ENCODE data around the gene GDPD4.

The GDPD4 gene

DNA sequence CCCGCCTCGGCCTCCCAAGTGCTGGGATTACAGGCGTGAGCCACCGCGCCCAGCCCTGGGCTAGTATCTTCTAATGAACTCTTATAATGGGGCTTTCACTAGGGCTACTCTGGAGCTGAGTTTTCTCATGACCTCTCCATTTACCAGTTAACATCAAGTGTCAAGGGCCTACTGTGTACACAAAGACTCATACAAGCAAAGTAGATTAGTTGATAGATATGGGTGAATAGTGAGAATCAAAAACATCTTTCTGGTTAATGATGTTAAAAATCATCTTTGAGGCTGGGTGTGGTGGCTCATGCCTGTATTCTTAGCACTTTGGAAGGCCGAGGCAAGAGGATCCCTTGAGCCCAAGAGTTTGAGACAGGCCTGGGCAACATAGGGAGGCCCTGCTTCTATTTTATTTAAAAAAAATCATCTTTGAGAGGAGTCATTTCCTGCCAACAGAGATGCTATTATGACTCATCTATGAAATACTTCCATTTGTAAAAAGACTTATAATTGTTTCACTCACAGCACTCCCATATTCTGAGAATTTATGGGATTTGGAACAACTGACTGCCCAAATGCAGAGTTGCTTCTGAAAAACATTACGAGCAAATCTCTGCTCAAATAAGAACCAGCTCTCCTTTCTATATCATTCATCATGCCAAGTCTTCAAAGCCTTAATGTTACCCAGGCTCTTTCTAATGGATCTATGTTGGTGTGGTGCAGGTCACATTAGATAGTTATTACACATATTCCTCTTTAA lies 57.0 kb downstream of the GDPD4 start:
- DNase-seq (ENCODE audit: low read depth): no peak

DNA sequence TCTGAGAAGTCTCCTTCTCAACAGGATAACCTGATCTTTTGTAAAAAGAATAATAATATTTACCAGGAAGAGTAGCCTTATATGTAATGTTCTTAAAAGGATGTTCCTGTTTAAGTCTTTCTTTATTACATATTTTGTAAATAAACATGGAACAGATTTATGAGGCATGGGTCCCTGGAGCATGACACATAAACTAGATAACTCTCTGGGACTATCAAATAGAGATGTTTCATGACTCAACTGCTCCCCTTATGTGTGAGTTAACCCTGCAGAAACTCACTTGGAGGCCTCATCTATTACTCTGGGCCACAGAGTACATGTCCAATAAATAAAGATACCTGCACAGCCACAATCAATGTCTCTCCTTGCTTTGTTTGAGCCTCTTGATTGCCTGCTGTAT lies 64.6 kb downstream of the GDPD4 start:
- DNase-seq (ENCODE audit: low read depth): no peak

DNA sequence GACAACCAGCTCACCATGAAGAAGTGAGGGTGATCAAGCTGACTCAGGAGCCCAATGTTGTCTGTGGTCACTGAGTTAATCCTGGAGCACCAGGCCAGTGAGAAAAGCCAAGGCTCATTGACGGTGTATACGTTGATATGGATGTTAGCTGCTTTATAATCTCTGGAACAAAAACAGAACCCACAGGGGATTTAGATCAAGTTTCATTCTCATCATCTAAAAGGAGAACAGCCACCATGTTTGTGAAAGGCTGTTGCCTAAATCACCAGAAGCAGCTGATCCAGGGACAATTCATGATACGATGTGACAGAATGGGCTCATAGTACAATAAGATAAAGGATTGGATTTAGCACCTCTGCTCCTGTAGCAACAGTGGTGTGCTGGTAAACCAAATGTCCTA lies 68.5 kb downstream of the GDPD4 start:
- DNase-seq (ENCODE audit: low read depth): no peak

DNA sequence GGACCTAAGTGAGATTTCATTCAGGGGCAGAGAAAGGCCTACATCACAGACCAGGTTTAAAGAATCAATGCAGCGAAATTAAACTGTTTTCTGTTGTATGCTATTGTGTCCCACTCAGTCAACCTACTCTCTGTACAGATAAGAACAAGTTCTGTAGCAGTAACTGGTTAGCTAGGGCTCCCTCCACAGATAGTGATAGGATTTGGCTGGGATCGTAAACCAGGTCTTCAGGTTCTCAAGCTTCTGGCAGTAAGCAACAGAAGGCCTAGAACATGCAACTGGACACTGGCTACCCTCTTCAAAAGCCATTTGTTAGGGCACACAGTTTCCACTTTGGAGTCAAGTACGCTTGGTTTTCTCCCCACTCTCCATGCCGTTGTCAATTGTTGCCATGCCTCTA lies 69.2 kb downstream of the GDPD4 start:
- DNase-seq (ENCODE audit: low read depth): no peak

DNA sequence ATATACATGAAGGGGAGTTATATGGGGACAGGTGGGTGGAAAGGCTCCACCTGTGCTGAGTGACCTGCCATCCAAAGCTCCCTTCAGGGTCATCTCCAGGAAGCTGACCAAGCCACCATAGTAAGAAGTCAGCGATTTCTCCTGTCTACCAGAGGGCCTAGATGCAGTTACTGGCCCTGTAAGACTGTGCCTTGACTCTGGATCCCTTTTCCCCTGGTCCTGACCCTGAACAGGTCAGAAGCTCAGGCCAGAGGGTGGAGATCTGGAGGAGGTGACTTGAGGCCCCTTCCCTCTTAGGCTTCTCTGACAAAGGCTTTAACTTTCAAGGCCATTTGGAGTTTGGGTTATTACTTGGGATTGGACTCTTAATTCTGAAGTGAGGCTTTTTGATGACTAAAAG lies 69.7 kb downstream of the GDPD4 start:
- DNase-seq (ENCODE audit: low read depth): no peak

DNA sequence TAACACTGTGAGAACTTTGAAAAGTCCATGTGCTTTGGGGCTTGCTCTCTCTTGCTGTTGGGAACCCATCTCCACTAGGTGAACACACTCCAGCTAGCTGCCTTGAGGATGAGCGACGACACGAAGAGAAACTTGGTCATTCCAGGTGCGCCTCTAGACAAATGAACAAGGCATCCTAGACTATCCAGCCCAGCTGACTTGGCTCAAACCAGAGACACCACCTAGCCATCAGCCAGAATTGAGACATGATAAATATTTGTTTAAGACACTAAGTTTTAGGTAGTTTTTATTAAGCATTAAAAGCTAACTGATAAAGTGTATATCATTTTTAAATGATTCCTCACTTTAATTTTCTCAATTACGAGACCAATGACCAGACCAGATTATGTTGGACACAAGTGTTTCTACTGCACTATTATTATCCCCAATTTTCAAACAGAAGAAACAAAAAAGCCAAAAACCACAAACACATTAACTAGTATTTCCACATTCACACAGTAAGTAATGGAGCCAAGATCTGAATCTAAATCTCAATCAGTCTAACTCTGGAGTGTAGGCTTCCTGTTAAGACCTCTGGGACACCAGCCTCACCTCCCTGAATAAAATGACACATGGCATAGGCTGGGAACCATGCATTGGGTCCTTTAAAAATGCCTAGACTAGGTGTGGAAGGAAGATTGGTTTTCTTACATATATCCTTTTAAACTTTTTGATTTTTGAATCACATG lies 70.4 kb downstream of the GDPD4 start:
- no peak for DNase-seq (ENCODE audit: low read depth)

DNA sequence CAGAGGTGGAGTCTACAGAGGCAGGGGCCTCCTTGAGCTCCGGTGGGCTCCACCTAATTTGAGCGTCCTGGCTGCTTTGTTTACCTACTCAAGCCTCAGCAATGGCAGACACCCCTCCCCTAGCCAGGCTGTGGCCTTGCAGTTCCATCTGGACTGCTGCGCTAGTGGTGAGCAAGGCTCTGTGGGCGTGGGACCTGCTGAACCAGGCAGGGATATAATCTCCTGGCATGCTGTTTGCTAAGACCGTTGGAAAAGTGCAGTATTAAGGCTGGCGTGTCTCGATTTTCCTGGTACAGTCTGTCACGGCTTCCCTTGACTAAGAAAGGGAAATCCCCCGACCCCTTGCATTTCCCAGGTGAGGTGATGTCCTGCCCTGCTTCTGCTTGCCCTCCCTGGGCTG lies 77.7 kb downstream of the GDPD4 start:
- DNase-seq (ENCODE audit: low read depth): no peak

DNA sequence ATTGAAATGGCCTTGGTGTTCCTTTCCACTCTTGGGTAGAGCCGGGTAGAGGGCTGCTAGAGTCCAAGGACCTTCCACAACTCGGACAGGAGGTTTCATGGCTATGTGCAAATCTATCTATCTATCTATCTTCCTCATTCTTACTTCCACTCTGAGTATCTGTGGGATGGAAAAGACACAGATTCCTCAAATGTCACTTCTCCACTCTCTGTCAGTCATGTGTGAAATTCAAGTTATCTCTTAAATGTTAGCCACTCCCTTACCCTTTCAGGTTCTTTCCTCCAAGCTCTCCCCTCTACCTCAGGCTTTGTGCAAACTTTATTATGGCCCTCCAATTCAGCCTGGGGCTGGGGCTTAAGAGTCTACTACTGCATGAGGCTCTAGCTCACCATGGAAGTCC lies 84.3 kb downstream of the GDPD4 start:
- DNase-seq (ENCODE audit: low read depth): no peak

DNA sequence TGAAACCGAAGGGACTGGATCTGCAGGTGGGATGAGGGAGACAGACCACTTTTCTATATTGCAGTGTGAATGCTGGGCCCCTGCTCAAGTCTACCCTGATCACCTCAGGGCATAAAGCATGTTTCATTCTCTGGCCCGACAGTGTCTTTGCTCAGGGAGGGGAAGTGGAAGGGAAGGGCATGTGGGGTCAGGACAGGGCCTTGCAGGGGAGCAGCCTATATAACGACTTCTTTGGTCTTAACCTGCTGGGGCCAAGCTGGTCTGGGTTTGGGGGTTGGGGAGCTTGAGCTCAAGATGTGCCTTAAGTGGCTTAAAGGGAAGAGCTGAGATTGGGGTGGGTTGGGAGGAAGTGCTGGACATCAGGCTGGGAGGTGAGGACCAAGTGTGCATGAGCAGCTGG lies 86.4 kb downstream of the GDPD4 start:
- DNase-seq (ENCODE audit: low read depth): no peak

DNA sequence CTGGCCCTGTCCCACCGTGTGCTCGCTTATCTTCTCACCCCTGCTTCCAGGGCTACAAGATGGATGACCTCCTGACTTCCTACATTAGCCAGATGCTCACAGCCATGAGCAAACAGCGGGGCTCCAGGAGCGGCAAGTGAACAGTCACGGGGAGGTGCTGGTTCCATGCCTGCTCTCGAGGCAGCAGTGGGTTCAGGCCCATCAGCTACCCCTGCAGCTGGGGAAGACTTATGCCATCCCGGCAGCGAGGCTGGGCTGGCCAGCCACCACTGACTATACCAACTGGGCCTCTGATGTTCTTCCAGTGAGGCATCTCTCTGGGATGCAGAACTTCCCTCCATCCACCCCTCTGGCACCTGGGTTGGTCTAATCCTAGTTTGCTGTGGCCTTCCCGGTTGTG lies 86.9 kb downstream of the GDPD4 start:
- no peak for DNase-seq (ENCODE audit: low read depth)

DNA sequence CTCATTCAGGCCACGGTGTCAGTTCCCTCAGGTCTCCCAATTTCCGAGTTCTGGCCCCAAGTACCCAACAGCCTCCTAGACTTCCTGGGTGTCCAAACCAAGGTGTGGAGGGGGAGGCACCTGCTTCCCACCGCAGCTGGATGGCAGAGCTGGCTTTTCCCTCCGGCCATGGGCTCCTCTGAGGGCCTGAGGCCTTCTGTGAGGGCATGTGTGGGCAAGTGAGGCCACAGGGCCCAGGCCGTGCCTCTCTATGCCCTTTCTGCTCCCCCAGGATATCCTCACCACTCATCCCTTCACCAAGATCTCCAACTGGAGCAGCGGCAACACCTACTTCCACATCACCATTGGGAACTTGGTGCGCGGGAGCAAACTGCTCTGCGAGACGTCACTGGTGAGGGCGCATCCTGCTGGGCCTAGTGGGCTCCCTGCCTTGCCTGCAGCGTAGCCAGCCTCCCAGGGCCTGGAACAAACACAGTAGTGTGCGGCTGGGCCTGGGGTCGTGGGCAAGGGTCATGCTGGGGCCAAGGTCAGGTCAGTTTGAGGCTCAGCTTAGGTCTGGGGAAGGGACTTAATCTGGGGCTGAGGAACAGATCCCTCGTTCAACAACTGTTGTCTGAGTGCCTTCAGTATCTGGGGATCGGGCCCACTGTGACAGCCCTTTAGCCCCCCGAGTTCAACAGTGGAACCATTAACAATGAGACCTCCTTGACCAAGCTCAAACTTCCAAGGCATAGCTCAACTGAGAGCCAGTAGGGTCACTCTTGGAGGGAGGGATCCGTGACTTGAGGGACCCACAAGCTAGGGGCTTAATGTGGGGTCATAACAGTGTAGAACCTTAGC lies 87.7 kb downstream of the GDPD4 start:
- no peak for DNase-seq (ENCODE audit: low read depth)

DNA sequence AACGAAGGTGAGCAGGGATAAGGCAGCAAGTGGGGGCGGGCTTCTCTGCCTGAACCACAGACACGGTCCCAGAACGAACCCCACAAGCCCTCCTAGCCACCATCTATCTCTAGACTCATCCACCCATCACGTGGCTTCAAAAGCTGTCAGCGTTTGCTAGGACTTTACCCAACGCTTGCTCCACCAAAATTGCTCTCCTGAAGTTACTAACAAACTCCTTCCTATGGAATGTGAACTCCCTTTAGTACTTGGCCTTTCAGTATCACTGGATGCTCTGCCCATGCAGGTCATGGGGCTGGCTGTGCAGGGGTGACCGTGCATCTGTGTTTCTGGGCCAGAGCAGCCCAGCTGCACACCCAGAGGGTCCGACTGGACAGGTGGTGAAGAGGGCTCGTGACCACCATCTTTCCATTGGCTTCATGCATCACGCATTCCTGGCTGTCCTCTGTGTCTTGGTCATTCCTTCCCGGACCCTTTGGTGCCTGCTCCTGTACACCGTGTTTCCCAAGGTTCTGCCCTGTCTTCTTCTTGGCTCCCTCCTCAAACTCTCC lies 88.4 kb downstream of the GDPD4 start:
- DNase-seq (ENCODE audit: low read depth): no peak

DNA sequence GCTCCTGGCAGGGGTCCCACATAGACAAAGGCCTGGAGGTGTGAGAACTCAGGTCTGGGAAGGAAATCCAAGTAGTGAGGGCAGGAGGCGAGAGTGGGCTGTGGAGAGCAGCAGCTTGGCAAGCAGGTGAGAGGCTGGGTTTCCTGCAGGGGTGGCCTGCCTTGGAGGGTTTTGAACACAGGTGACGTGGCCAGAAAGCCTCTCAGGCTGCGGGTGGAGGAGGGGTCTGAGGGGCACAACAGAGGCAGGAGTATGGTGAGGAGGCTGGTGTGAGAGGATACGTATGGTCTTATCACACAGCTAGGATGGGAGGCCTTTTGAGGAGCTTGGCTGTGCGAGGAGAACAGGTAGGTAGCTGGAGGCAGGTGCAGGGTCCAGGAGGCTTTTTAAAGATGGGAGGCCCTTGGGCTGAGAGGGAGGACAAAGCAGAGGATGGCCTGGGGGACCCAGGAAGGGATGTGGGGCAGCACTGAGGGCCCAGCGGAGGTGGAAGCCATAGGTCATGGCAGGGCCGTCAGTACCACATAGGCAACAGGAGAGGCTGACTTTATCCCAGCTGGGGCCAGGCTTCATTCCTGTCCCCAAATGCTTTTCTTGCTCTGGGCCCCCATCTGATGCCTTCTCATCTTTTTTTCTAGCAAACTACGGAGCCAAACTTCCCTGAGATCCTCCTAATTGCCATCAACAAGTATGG lies 89.0 kb downstream of the GDPD4 start:
- DNase-seq (ENCODE audit: low read depth): no peak

DNA sequence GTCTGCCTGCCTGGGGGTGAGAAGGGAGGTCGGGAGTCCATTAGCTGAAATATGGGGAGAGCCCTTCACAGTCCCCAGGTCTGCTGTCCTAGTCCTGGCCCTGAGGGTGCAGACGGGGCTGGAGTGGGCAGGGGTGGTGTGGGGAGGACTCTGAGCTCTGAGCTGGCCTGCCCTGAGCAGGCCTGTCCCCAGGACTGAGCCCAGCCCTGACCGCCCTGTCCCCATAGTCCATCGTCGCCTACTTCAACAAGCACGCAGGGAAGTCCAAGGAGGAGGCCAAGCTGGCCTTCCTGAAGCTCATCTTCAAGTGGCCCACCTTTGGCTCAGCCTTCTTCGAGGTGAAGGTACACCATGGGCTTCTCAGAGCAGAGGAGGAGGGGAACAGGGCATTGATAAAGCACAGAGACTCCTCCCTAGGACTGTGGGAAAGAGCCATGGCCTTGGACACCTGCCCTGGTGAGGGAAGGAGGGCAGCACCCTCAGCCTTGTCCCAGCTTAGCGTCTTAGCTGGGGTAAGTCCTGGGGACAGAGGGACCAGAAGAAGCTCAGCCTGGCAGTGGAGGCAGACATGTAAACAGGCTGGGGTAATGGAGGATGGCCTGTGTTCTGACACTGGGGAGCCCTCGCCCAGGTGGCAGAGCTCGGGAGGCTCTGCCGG lies 89.8 kb downstream of the GDPD4 start:
- no peak for DNase-seq (ENCODE audit: low read depth)

DNA sequence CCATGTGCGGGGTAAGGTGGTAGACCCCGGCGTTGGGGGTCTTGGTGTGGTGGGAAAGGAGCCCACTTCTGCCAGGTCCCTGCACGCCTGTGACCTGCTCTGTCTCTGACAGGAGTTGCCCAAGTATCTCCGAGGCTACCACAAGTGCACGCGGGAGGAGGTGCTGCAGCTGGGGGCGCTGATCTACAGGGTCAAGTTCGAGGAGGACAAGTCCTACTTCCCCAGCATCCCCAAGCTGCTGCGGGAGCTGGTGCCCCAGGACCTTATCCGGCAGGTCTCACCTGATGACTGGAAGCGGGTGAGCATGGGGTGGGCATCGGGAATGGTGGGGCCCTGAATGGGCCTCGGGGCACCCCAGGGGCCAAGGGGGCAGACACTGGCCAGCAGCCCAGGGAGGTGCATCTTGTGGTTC lies 90.4 kb downstream of the GDPD4 start:
- no peak for DNase-seq (ENCODE audit: low read depth)

DNA sequence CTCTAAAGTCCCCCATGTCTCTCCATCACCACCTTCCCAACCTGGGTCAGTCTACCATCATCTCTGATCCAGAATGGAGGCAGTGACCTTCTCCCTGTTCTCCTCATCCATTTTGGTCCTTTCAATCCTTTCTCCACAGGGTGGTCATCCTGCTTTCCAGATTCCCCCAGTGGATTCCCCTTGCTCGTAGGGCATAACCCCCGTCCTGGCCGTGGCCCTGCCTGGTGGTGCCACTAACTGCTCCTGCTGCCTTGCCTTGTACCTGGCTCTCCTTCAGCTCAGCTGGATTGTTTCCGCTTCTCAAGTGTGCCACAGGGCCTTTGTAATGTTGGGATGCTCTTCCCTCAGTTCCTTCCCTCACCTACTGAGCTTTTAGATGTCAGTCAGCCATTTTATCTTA lies 91.8 kb downstream of the GDPD4 start:
- DNase-seq (ENCODE audit: low read depth): no peak

DNA sequence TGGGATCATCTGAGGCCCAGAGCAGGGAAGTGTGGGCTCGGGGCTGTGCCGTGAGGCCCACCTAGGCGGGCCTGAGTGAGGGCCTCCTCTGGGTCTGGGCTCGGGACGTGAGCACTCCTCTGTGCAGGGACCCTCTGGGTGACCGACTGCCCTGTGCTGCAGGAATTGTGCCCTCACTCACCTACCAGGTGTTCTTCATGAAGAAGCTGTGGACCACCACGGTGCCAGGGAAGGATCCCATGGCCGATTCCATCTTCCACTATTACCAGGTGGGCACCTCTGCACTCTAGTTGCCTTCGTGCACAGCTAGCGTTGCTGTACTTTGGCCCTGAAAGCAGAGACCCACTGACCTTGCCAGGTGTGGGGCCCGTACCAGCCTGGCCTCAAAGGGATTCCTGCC lies 93.0 kb downstream of the GDPD4 start:
- no peak for DNase-seq (ENCODE audit: low read depth)

DNA sequence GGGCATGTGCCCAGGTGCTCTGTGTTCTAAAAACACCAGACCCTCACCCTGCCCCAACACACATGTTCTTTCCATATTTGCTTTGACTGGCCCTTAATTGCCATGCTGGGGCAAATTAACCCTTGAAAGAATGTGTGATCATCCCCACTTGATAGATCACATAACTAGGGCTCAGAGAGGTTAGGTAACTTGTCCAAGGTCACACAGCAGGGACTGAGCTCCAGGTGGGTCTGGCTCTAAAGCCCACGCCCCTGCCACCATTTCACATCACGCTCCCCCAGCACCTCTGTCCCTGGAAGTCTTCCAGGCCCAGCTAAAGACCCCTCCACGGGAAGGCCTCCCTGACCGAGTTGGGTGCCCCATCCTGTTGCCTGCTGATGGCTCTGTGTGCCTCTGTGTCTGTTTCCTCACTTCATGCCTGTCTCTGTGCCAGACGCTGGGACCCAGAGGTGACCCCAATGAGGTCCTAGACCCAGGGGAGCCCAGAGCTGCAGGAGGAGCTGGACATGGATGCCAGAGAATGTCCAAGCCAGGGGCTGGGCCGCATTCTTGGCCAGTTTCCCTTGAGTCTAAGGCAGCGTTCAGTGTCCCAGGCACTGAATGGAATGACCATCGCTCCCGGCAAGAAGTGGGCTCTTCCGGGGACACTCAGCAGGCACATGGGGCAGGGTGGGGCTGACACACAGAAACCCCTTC lies 93.7 kb downstream of the GDPD4 start:
- no peak for DNase-seq (ENCODE audit: low read depth)

DNA sequence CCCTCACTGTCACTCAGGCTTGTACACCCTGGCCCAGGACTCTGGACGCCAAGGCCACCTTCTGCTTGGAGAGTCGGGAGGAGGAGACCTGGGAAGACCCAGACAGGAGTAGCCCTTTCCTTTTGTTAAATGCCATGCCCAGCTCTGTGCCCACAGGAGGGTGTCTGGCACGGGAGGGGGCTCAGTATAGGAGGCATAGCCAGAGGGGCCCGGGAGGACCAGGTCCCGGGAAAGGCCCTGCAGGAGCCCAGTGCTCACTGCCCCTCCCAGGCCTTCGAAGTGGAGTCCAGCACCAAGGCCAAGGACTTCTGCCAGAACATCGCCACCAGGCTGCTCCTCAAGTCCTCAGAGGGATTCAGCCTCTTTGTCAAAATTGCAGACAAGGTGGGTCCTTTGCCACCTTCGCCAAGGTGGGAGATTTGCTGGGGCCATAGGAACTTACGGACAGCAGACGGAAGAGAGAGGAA lies 94.4 kb downstream of the GDPD4 start:
- DNase-seq (ENCODE audit: low read depth): no peak

DNA sequence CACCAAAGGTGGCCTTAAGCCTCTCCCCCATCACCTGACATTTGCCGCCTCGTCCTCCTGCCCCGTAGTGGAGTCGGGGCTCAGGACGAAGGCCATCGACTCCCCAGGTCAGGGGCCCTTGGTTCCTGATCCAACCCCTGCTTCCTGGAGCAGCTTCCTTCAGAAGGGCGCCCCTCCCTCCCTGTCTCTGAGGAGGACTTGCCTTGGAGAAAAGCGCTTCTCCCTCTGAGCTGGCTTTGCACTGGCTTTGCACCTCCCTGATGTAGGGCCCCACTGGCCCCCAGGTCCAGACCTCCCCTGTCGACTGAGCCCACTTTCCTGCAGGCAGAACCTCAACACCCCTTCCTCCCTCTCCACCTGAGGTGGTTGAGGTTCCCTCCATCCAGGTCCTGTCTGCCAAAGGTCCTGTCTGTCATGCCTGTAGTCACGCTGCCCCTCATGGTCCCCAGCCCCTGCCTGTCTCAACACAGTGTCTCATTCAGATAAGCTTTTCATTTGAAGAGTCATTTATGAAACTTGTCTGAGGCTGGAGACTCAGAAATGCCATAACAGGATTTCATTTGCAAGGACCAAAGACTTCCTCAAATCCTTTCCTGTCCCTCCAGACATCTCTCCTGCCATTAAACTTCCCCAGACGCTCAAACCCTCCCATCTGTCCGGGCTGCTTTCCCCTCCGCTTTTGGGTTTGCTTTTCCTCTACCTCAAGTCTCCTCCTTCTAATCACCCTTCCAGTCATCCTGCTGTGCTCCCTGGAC lies 95.0 kb downstream of the GDPD4 start:
- no peak for DNase-seq (ENCODE audit: low read depth)
